RWPE1 (cell line): Measurements from ENCODE around the gene ZMIZ1.

ENCODE experiments used
- CTCF ChIA-PET: fragments of 350-600 bp; sonication (Branson Sonifier 250); formaldehyde crosslinking; extraction: SDS; loops from one replicate; lab custom pipeline; 2021; lab: Yijun Ruan, JAX
- POLR2A ChIA-PET: fragments of 400-600 bp; formaldehyde crosslinking; extraction: SDS; loops from one replicate; lab custom pipeline; 2020; ENCODE audit warnings: antibody characterized with exemption; ENCODE audit not compliant: low non-redundant PET; lab: Yijun Ruan, JAX
- DNase-seq: peaks from one replicate; pipeline ENCODE4 v3.0.0; 2012; ENCODE audit warnings: low spot score
- H3K27ac ChIP-seq: fragments of 450-650 bp; 2 replicates; pipeline ENCODE4 v1.5.1; 2017
- TF ChIP-seq, protein P1 (sequence below): fragments of 450-650 bp; conservative IDR thresholded peaks from 2 replicates; pipeline ENCODE4 v1.5.1; 2017; ENCODE audit warnings: low read depth, mild to moderate bottlenecking

Gene ZMIZ1

DNA sequence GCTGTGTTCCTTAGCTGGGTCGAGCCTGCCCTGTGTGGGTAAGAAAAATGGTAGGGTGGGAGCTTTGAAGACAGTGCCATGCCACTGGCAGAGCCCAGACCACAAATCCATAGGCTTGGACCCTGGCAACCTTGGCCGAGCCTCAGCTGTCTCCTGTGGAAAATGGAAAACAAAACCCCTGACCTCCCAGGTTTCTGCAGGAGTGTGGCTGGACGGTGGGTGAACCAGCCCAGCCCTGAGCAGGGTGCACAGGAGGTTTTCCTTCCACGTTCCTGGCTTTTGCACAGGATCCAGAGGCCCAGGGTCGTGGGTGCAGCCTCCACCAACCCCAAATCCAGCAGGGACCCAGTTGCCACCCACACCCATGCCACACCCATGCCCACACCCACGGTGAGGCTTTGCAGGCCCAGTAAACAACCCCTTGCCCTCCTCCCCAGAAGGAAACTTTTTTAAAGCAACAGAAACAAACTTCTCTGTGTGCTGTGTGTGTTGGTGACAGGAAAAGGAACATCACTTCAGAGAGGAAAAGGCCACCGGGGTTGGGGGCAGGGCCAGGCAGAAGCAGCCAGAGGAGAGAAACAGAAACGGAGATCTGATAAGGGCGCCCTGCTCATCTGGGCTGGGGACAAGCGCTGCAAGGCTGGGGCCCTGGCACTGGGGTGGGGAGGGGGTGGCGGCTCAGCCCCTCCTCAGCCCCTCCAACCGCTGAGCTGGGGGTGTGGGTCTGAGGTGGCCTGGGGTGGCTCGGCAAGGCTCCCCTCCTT is 20.7 kb upstream of the ZMIZ1 start:
- TF ChIP-seq, protein P1, sequence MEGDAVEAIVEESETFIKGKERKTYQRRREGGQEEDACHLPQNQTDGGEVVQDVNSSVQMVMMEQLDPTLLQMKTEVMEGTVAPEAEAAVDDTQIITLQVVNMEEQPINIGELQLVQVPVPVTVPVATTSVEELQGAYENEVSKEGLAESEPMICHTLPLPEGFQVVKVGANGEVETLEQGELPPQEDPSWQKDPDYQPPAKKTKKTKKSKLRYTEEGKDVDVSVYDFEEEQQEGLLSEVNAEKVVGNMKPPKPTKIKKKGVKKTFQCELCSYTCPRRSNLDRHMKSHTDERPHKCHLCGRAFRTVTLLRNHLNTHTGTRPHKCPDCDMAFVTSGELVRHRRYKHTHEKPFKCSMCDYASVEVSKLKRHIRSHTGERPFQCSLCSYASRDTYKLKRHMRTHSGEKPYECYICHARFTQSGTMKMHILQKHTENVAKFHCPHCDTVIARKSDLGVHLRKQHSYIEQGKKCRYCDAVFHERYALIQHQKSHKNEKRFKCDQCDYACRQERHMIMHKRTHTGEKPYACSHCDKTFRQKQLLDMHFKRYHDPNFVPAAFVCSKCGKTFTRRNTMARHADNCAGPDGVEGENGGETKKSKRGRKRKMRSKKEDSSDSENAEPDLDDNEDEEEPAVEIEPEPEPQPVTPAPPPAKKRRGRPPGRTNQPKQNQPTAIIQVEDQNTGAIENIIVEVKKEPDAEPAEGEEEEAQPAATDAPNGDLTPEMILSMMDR, result no peak
- CTCF ChIA-PET, result no interaction called here
- POLR2A ChIA-PET, result no interaction called here
- DNase-seq, result no peak
- peak overlapping the region; percentile 78 for H3K27ac ChIP-seq

DNA sequence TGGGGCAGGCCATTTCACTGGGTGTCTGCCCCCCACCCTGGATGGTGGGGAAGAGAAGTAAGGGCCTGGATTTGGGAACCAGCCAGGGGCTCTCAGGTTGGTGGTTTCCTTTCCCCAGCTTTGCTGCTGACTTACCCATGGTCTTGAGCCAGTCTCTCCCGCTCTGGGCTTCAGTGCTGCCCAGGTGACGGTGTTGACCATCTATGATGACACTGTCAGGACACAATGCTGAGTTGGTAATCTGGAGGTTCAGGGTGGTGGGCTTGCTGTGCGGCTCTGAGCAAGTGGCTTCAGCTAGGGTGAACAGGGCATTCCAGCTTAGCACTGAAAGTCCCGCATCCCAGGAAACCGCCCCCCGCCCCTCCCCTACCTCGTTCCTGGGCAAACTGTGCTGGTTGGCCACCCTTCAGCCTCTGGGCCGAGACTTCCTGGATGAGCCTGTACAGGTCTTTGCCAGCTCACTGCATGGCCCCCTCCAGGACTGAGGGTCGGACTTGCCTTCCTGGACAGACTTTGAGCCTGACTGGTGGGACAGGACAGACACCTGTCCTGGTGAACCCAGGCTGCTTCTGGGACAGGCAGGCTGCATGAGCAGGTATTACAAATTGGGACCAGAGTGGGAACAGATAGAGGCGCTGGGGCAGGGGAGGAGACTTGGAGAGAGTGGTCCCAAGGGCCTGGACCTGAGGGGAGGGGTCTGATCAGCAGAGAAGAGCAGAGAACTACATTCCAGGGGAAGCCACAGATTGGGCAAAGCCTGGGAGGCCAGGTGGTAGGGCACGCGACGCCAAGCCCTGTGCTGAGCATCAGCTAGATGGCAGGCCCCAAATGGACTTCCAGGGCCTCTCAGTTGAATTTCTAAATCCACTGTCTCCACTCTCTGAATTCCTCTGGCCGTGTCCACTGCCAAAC is 19.9 kb upstream of the ZMIZ1 start:
- peak overlapping the region; percentile 78 for H3K27ac ChIP-seq
- CTCF ChIA-PET, result no interaction called here
- DNase-seq, result no peak
- POLR2A ChIA-PET, result no interaction called here
- TF ChIP-seq, protein P1, result no peak

DNA sequence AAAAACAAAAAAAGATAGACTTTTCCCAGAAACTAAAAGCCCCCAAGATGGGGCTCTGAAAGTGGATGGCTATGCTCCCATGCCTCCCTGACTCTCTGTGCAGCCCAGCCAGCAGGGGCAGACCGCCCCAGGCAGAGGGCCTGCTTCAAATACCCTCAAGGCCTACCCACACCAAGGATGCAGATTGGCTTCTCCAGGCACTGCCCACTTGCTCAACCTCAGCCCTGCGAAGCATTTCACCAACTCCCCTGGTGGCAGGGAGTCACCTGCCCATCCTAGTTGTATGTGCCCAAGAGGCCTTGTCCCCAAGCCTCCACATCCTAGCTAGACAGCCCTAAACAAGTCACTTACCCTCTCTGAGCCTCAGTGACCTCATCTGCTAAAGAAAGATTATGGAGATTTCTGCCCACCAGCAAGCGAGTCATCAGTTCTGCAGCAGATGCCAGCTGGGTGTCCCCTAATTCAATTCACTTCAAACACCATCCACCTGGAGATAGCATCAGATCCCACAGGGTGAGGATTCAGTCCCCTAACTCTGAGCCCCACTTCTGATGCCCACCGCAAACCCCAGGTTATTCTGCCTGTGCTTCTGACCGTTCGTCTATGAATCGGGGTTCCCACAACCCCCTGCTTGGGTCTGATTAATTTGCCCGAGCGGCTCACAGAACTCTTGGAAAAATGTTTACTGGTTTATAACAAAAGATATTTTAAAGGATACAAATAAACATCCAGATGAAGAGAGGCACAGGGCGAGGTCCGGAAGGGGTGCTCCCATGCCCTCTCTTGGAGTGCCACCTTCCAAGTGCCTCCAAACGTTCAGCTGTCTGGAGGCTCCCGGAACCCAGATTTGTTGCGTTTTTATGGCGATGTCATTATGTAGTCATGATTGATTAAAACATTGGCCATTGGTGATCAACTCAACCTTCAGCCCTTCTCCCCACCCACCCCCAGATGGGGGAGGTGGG is 18.6 kb upstream of the ZMIZ1 start:
- POLR2A ChIA-PET, result no interaction called here
- CTCF ChIA-PET, result no interaction called here
- peak overlapping the region; percentile 78 for H3K27ac ChIP-seq
- TF ChIP-seq, protein P1, result no peak
- DNase-seq, result no peak

DNA sequence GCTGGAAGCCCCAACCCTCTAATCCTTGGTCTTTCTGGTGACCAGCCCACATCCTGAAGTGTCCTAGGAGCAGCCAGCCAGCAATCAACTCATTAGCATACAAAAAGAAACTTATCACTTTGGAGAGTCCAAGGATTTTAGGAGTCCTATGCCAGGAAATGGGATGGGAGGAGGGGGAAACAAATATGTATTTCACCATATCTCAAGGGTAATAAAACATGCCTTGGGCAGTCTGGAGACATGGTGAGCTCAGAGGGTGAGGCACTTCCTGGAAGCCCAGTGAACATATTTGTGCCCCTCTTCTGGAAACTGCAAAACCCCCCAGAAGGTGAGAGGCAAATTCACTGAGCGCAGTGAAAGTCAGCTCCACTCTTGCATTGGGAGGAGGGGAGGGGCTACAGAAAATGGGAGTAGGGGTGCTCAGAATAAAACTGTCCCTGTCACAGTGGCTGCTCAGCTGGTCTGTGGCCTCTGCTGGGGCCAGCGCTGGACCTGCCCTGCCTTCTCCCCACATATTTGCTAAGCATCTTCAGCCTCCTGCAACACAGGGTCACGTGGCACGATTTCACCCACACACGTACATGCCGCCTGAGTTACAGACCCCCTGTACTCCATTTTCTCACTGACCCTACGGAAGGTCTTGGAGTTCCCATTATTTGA is 17.7 kb upstream of the ZMIZ1 start:
- ChIA-PET CTCF (interaction anchor here (0.5 kb wide), 1 partner anchor 148 kb away, joined by 3 read pairs; no protein-coding TSS in a partner anchor), POLR2A (no interaction called here)
- TF ChIP-seq, protein P1, result no peak
- peak overlapping the region; percentile 78 for H3K27ac ChIP-seq
- DNase-seq, result no peak

DNA sequence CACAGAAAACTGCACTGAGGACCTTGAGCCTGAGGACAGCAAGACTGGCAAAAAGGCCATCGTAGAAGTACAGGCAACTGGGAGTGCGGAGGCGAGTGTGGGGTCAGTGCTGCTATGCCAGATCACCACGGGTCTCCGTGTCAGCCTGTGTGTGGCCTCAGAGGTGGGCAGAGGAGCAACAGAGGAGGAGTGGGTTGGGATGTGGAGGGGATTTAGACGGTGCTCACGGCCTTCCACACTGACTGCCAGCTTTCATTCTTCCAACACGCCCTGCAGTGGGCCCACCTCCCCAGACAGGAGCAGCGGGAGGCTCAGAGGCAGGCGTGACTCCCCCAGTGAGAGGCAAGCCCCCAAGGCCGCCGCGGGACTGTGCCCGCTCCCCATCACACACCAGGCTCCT is 17.0 kb upstream of the ZMIZ1 start:
- ChIA-PET CTCF (interaction anchor here (0.9 kb wide), 1 partner anchor 34 kb away, joined by 3 read pairs; no protein-coding TSS in a partner anchor), POLR2A (no interaction called here)
- peak overlapping the region; percentile 78 for H3K27ac ChIP-seq
- TF ChIP-seq, protein P1, result no peak
- DNase-seq, result no peak
